Measurements from ENCODE around the gene B4GALT4.

DNA sequence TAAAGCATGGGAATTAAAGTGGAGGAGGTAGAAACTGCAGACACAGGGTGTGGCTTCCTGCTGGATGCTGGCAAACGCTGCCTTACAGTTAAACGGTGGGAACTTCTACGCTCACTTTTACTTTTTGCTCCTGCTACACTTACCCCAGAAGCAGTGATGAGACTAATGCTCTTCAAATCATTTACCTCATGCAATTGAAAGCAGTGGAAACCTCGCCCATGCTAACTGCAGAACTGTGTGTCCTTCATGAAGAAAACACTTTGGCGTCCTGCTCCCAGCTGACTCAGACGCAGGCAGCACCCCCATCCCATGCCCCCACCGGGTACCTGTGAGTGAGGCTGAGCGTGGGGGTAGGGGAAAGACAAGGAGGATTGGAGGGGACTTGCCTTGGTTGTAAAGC is 35.5 kb downstream of the B4GALT4 start:
- TF ChIP-seq, protein P1, sequence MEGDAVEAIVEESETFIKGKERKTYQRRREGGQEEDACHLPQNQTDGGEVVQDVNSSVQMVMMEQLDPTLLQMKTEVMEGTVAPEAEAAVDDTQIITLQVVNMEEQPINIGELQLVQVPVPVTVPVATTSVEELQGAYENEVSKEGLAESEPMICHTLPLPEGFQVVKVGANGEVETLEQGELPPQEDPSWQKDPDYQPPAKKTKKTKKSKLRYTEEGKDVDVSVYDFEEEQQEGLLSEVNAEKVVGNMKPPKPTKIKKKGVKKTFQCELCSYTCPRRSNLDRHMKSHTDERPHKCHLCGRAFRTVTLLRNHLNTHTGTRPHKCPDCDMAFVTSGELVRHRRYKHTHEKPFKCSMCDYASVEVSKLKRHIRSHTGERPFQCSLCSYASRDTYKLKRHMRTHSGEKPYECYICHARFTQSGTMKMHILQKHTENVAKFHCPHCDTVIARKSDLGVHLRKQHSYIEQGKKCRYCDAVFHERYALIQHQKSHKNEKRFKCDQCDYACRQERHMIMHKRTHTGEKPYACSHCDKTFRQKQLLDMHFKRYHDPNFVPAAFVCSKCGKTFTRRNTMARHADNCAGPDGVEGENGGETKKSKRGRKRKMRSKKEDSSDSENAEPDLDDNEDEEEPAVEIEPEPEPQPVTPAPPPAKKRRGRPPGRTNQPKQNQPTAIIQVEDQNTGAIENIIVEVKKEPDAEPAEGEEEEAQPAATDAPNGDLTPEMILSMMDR (IDR thresholded peaks at IDR 0.05; ENCODE audit: insufficient read depth, low read length, poor library complexity, severe bottlenecking), result no peak
- TF ChIP-seq EZH2phosphoT487 (conservative IDR thresholded peaks at IDR 0.05; ENCODE audit: low read length), result no peak
